ENCODE results near the gene TMEM151B.

Gene TMEM151B

GRCh38 chr6:44264154-44265006, 5.9 kb upstream of the TMEM151B start:
- peak; percentile 90 for DNase-seq (ENCODE audit: low spot score)

- DNase-seq (ENCODE audit: low spot score) = peak; percentile 92
Observed at GRCh38 chr6:44265007-44265721, 5.1 kb upstream of the TMEM151B start, which contains the start of gene NFKBIE. TSS of gene NFKBIE (minus strand) at chr6:44265551. CDS start at chr6:44265346, 205 bp downstream.

- DNase-seq (ENCODE audit: low spot score) = no peak
Observed at GRCh38 chr6:44265722-44266233, 4.5 kb upstream of the TMEM151B start.

GRCh38 chr6:44266347-44266746, 3.9 kb upstream of the TMEM151B start:
- DNase-seq (ENCODE audit: low spot score) = no peak

GRCh38 chr6:44267252-44267651, 3.0 kb upstream of the TMEM151B start:
- no peak for DNase-seq (ENCODE audit: low spot score)

- DNase-seq (ENCODE audit: low spot score) = peak; percentile 65
Observed at GRCh38 chr6:44268095-44268628, 2.1 kb upstream of the TMEM151B start.

- DNase-seq (ENCODE audit: low spot score) = no peak
Observed at GRCh38 chr6:44269178-44269920, 901 bp upstream of the TMEM151B start.

GRCh38 chr6:44270526-44271405, 516 bp downstream of the TMEM151B start:
- no peak for DNase-seq (ENCODE audit: low spot score)

- no peak for DNase-seq (ENCODE audit: low spot score)
Observed at GRCh38 chr6:44271406-44271723, 1.1 kb downstream of the TMEM151B start.

- DNase-seq (ENCODE audit: low spot score) = no peak
Observed at GRCh38 chr6:44271914-44272313, 1.7 kb downstream of the TMEM151B start.

- DNase-seq (ENCODE audit: low spot score) = no peak
Observed at GRCh38 chr6:44272529-44272928, 2.3 kb downstream of the TMEM151B start.

- DNase-seq (ENCODE audit: low spot score) = no peak
Observed at GRCh38 chr6:44272999-44273566, 2.8 kb downstream of the TMEM151B start.

- DNase-seq (ENCODE audit: low spot score) = no peak
Observed at GRCh38 chr6:44273617-44274016, 3.4 kb downstream of the TMEM151B start.

GRCh38 chr6:44275271-44275748, 5.1 kb downstream of the TMEM151B start:
- no peak for DNase-seq (ENCODE audit: low spot score)

GRCh38 chr6:44275749-44276648, 5.7 kb downstream of the TMEM151B start:
- DNase-seq (ENCODE audit: low spot score) = peak; percentile 54

GRCh38 chr6:44276667-44277640, 6.7 kb downstream of the TMEM151B start:
- no peak for DNase-seq (ENCODE audit: low spot score)

- DNase-seq (ENCODE audit: low spot score) = no peak
Observed at GRCh38 chr6:44277763-44278162, 7.5 kb downstream of the TMEM151B start.

GRCh38 chr6:44278315-44278714, 8.1 kb downstream of the TMEM151B start:
- no peak for DNase-seq (ENCODE audit: low spot score)
